A673 (cell line): ENCODE measurements around the gene GOLGA1.

Experiments used
- CTCF ChIP-seq: fragments of 300-800, 200-600 bp; sonication (generic); conservative IDR thresholded peaks from 2 replicates; pipeline ENCODE4 v1.5.1; 2017; ENCODE audit warnings: low read depth, mild to moderate bottlenecking, antibody characterized with exemption, low read length, moderate library complexity, mixed read lengths
- EZH2 ChIP-seq: fragments of 200-600 bp; sonication (generic); IDR thresholded peaks from 2 replicates; pipeline ENCODE4 v1.6.1; 2017; ENCODE audit warnings: borderline replicate concordance, low read depth, mild to moderate bottlenecking, mixed read lengths, antibody characterized with exemption, low read length; ENCODE audit not compliant: poor library complexity, severe bottlenecking

- TF ChIP-seq CTCF (no peak), EZH2 (no peak)
Measured at GRCh38 chr9:124973807-124974206, 32.9 kb upstream of the GOLGA1 start.
